MV-4-11 (cell line): ENCODE measurements around the gene MRPL10.
A peak's percentile ranks its signal among the peaks of the same experiment; 100 is the strongest.

Experiments
- DNase-seq: peaks from one replicate; lab custom pipeline; 2025; lab: John Stamatoyannopoulos, UW

The MRPL10 gene

GRCh38 chr17:47831003-47831933 lies at the start of gene MRPL10, which contains the start of gene LRRC46:
TSS of gene MRPL10 (minus strand) at chr17:47831541. CDS start at chr17:47831511, 30 bp downstream.
TSS of gene LRRC46 (plus strand) at chr17:47831670. CDS start at chr17:47831990, 320 bp downstream.
- DNase-seq = peak; percentile 89

GRCh38 chr17:47879776-47880454 lies 48.6 kb upstream of the MRPL10 start:
- DNase-seq = no peak

- DNase-seq = no peak
Observed at GRCh38 chr17:47879028-47879585, 47.8 kb upstream of the MRPL10 start.

- no peak for DNase-seq
Observed at GRCh38 chr17:47878203-47879027, 47.1 kb upstream of the MRPL10 start.

GRCh38 chr17:47877368-47878034 lies 46.2 kb upstream of the MRPL10 start:
- DNase-seq = no peak

- DNase-seq = no peak
Observed at GRCh38 chr17:47875011-47875985, 44.0 kb upstream of the MRPL10 start.

GRCh38 chr17:47873200-47874090 lies 42.1 kb upstream of the MRPL10 start:
- no peak for DNase-seq

GRCh38 chr17:47872651-47873161 lies 41.4 kb upstream of the MRPL10 start:
- no peak for DNase-seq

GRCh38 chr17:47872019-47872650 lies 40.8 kb upstream of the MRPL10 start:
- DNase-seq = no peak

- no peak for DNase-seq
Observed at GRCh38 chr17:47871048-47871447, 39.7 kb upstream of the MRPL10 start.

- DNase-seq = no peak
Observed at GRCh38 chr17:47870056-47870455, 38.7 kb upstream of the MRPL10 start.

GRCh38 chr17:47869114-47869513 lies 37.8 kb upstream of the MRPL10 start:
- DNase-seq = no peak

- DNase-seq = no peak
Observed at GRCh38 chr17:47867813-47868533, 36.6 kb upstream of the MRPL10 start.

- no peak for DNase-seq
Observed at GRCh38 chr17:47866941-47867340, 35.6 kb upstream of the MRPL10 start.

GRCh38 chr17:47864791-47865216 lies 33.5 kb upstream of the MRPL10 start:
- peak; percentile 62 for DNase-seq

GRCh38 chr17:47862621-47863440 lies 31.5 kb upstream of the MRPL10 start:
- DNase-seq = peak; percentile 26

GRCh38 chr17:47860386-47860785 lies 29.0 kb upstream of the MRPL10 start:
- no peak for DNase-seq
